Left ventricle myocardium inferior (tissue), 1 donor: ENCODE data around the gene SAV1. TPM values are rescaled to one million over a fixed set of nuclear protein-coding genes. Genes with fewer than 3 reads are reported as not detected.

Experiments used
- DNase-seq: peaks from one replicate; pipeline ENCODE4 v3.0.0-alpha.2; 2020
- H3K27ac ChIP-seq: fragments of 200-600 bp; replicated peaks from 2 replicates; pipeline ENCODE4 v1.8.0; 2021
- H3K27me3 ChIP-seq: fragments of 200-600 bp; 2 replicates; pipeline ENCODE4 v1.8.0; 2021; ENCODE audit warnings: low read depth
- H3K36me3 ChIP-seq: fragments of 200-600 bp; 2 replicates; pipeline ENCODE4 v1.8.0; 2021
- H3K4me1 ChIP-seq: fragments of 200-600 bp; 2 replicates; pipeline ENCODE4 v1.8.0; 2021
- H3K4me3 ChIP-seq: fragments of 200-600 bp; 2 replicates; pipeline ENCODE4 v1.8.0; 2021; ENCODE audit warnings: mild to moderate bottlenecking, moderate library complexity
- H3K9me3 ChIP-seq: fragments of 200-600 bp; replicated peaks from 2 replicates; pipeline ENCODE4 v1.8.0; 2021
- intact Hi-C: fragments of 100-400 bp; cut with micrococcal nuclease; formaldehyde crosslinking; loops from one replicate; pipeline ENCODE4 v1.11.0; 2022
- total RNA-seq: library from RNA; stranded (reverse); fragmentation: NEBNext Ultra II Directional; extraction: Animal tissue kit (Norgen Biotek cat#: 25700); gene quantifications from one replicate; pipeline ENCODE4 v1.2.1, GENCODE V29; 2021
- TF ChIP-seq, protein P1 (sequence below): fragments of 200-600 bp; IDR thresholded peaks from 2 replicates; pipeline ENCODE4 v1.8.0; 2021; ENCODE audit warnings: antibody characterized with exemption, mild to moderate bottlenecking, borderline replicate concordance
- donor health status: DM: no; HTN: yes; CAD: no; lungs with severe emphysema.

SAV1 gene
- total RNA-seq, 1 donor from 2014 or later = 29.5 TPM

DNA sequence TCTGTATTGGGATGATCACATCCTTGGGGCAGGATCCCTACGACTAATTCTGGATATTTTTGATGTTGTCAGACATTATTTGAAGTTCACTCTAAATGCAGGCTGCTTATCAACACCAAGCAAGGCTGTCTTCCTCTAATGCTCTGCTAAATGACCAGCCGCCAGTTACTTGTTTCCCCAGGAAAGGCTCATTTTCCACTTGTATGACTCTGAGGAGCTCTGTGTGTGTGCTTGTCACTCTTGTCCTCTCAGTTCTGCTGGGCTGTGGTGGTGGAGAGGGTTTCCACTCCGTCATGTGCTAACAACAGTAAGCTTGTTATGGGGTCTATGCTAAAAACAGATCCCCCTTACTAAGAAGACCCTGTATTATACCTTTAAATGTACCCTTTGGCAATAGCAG is 66.1 kb downstream of the SAV1 start:
- H3K27ac ChIP-seq = no peak overlapping the region
- H3K4me3 ChIP-seq = no peak overlapping the region
- no peaks in the 10 kb centered on the region for H3K36me3 ChIP-seq
- intact Hi-C loops = loop anchor here (10.0 kb wide), 1 partner anchor 173 kb away; no protein-coding TSS in a partner anchor
- TF ChIP-seq, protein P1, sequence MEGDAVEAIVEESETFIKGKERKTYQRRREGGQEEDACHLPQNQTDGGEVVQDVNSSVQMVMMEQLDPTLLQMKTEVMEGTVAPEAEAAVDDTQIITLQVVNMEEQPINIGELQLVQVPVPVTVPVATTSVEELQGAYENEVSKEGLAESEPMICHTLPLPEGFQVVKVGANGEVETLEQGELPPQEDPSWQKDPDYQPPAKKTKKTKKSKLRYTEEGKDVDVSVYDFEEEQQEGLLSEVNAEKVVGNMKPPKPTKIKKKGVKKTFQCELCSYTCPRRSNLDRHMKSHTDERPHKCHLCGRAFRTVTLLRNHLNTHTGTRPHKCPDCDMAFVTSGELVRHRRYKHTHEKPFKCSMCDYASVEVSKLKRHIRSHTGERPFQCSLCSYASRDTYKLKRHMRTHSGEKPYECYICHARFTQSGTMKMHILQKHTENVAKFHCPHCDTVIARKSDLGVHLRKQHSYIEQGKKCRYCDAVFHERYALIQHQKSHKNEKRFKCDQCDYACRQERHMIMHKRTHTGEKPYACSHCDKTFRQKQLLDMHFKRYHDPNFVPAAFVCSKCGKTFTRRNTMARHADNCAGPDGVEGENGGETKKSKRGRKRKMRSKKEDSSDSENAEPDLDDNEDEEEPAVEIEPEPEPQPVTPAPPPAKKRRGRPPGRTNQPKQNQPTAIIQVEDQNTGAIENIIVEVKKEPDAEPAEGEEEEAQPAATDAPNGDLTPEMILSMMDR = no peak
- H3K4me1 ChIP-seq = peaks cover 5% of the 10 kb centered on the region
- DNase-seq = no peak
- H3K9me3 ChIP-seq = no peaks in the 10 kb centered on the region
- H3K27me3 ChIP-seq = no peaks in the 10 kb centered on the region

- H3K36me3 ChIP-seq = no peaks in the 10 kb centered on the region
- peaks cover 5% of the 10 kb centered on the region for H3K4me1 ChIP-seq
- H3K27ac ChIP-seq = no peak overlapping the region
- H3K9me3 ChIP-seq = no peaks in the 10 kb centered on the region
- no peak for DNase-seq
- no peak overlapping the region for H3K4me3 ChIP-seq
- TF ChIP-seq, protein P1 = no peak
- intact Hi-C loops = loop anchor here (10.0 kb wide), 1 partner anchor 173 kb away; no protein-coding TSS in a partner anchor
- H3K27me3 ChIP-seq = no peaks in the 10 kb centered on the region
Observed at GRCh38 chr14:50601394-50601793, 66.7 kb downstream of the SAV1 start.

- TF ChIP-seq, protein P1 = no peak
- intact Hi-C loops = loop anchor here (10.0 kb wide), 1 partner anchor 174 kb away; no protein-coding TSS in a partner anchor
- peaks cover 5% of the 10 kb centered on the region for H3K4me1 ChIP-seq
- DNase-seq = no peak
- H3K27me3 ChIP-seq = no peaks in the 10 kb centered on the region
- H3K36me3 ChIP-seq = no peaks in the 10 kb centered on the region
- no peaks in the 10 kb centered on the region for H3K9me3 ChIP-seq
- H3K4me3 ChIP-seq = no peak overlapping the region
- no peak overlapping the region for H3K27ac ChIP-seq
Observed at GRCh38 chr14:50600849-50601248, 67.3 kb downstream of the SAV1 start.

GRCh38 chr14:50599700-50600444 is 68.2 kb downstream of the SAV1 start:
- Histone ChIP-seq H3K27me3 (no peaks in the 10 kb centered on the region), H3K36me3 (no peaks in the 10 kb centered on the region), H3K4me3 (no peak overlapping the region), H3K4me1 (peaks cover 5% of the 10 kb centered on the region), H3K9me3 (no peaks in the 10 kb centered on the region), H3K27ac (no peak overlapping the region)
- intact Hi-C loops = loop anchor here (10.0 kb wide), 1 partner anchor 175 kb away; no protein-coding TSS in a partner anchor
- DNase-seq = no peak
- TF ChIP-seq, protein P1 = peak; percentile 70

DNA sequence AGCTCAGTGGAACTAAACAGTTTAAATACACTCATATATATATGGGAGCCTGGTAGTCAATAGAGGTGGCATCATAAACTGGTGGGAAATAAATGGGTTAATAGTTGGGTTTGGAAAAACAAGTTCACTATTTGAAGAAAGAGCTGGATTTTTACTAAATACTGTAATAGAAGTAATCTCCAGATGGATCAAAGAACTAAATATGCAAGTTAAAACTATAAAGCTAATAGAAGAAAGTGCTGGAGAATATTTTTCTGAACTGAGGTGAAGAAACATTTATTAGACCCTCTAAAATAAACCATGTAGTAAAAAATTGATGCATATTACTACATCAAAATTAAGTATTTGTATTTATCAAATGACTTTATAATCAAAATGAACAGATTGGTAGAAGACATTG is 69.3 kb downstream of the SAV1 start:
- no peak for DNase-seq
- Histone ChIP-seq H3K27ac (no peak overlapping the region), H3K9me3 (no peaks in the 10 kb centered on the region), H3K36me3 (no peaks in the 10 kb centered on the region), H3K4me1 (peaks cover 5% of the 10 kb centered on the region), H3K27me3 (no peaks in the 10 kb centered on the region), H3K4me3 (no peak overlapping the region)
- TF ChIP-seq, protein P1 = no peak
- intact Hi-C loops = no loop called here
